ENCODE data around the gene ACP7.

DNA sequence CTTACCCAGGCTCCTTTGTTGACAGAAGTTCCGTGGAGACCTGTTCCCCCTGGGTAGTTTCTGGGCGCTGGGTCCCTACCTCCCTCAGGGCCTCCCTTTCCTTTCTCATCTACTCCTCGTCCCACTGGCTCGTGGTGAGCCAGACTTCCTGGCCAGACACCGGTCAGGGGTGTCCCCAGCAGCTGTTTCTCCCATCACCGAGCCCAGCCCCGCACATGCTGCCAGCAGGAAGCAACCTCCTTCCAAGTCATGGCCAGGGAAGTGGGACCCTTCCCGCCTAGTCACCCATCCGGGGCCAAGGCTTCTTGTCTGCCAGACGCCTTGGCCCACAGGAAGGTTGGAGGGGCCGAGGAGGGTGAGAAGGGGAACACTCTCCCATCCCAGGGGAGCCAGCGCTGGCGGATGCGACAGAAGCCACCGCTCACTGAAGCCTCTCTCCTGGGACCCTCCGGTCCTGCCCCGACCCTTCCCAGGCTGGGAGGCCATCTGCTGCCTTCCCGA, 47.1 kb downstream of the ACP7 start:
- TF ChIP-seq, protein P1, sequence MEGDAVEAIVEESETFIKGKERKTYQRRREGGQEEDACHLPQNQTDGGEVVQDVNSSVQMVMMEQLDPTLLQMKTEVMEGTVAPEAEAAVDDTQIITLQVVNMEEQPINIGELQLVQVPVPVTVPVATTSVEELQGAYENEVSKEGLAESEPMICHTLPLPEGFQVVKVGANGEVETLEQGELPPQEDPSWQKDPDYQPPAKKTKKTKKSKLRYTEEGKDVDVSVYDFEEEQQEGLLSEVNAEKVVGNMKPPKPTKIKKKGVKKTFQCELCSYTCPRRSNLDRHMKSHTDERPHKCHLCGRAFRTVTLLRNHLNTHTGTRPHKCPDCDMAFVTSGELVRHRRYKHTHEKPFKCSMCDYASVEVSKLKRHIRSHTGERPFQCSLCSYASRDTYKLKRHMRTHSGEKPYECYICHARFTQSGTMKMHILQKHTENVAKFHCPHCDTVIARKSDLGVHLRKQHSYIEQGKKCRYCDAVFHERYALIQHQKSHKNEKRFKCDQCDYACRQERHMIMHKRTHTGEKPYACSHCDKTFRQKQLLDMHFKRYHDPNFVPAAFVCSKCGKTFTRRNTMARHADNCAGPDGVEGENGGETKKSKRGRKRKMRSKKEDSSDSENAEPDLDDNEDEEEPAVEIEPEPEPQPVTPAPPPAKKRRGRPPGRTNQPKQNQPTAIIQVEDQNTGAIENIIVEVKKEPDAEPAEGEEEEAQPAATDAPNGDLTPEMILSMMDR (IDR thresholded peaks at IDR 0.05) = no peak
- TF ChIP-seq ATF1 (CRISPR knock-in tag; IDR thresholded peaks at IDR 0.05) (no peak), GABPB1 (CRISPR knock-in tag; IDR thresholded peaks at IDR 0.05) (no peak), NR2C2 (CRISPR knock-in tag; IDR thresholded peaks at IDR 0.05) (no peak)
